HG03066 (cell line): Measurements from ENCODE around the gene PTPRN2.
"Not testable (repeated sequence)": the region's sequence is repeated elsewhere in the genome, so short reads cannot be mapped to it uniquely, and the experiment has no call there.

ENCODE experiments used
- ATAC-seq: cut with Tn5 transposase; IDR thresholded peaks from one replicate; pipeline ENCODE4 v1.9.1; 2021; ENCODE audit warnings: low read depth; ENCODE audit not compliant: unreplicated experiment

The PTPRN2 gene

DNA sequence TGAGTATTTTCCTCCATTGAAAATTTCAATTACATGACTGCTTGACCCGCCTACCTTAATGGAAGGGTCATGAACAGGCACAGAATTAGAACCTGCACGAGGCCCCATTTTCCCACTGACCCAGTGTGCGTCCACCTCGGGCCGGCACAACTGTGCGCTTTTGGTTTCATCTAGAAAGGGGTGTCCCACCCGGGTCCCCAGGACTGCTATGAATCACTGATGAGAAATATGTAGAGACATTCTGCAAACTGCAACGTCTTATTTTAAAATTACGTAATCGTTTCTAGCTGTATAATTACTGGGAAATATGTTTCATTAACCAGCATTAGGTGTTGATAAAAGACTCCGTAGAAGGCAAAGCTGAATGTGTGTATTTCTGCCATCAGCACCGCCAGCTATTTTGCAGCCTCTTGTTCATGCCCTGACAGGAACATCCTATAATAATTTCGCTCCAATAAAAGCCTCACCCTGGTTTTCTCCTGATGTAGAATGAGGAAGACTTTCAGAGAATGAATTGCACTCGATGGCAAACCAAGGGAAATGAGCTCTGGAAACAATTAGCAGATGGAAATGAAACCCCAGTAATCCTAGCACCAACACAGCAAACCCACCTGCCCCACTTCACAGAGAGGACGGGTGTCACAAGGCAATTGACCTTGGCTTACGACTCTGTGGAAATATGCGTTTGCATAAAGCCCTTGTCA is 688.7 kb downstream of the PTPRN2 start:
- no peak for ATAC-seq

DNA sequence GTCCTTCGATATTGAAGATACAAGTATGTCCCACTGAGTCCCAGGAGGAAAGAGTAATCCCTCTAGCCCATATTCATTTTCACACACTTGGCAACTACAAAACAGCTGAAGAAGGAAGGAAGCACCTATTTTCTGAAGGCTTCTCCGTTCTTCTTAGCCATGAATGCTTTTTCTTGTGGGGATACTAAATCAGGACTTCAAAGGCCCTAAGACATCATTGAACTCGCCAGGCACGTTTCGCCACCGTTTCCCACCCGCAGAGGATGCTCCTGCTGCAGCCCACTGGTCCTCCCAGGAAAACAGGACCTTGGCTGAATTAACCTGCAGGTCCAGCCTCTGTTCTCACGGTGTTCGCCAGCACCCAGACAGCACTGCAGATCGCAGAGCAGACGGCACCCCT is 689.4 kb downstream of the PTPRN2 start:
- ATAC-seq: no peak

DNA sequence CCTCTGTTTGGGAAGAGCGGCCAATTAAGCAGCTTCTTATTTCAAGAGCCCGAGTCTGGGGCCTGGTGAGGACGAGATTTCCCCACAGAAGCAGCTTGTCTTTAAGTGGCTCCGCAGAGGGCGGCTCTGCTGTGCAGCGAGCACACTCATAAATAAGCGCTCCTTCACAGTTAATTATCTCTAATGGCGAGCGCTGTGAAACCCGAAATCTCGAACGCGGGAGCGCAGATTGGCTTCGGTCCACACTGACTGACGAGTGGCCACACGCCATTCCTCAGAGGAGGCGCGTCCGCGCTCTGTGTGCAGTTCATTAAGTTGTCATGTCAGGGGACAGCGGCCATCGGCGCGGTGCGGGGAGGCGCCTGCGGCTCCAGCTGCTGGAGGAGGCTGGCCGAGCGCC is 689.9 kb downstream of the PTPRN2 start:
- no peak for ATAC-seq

DNA sequence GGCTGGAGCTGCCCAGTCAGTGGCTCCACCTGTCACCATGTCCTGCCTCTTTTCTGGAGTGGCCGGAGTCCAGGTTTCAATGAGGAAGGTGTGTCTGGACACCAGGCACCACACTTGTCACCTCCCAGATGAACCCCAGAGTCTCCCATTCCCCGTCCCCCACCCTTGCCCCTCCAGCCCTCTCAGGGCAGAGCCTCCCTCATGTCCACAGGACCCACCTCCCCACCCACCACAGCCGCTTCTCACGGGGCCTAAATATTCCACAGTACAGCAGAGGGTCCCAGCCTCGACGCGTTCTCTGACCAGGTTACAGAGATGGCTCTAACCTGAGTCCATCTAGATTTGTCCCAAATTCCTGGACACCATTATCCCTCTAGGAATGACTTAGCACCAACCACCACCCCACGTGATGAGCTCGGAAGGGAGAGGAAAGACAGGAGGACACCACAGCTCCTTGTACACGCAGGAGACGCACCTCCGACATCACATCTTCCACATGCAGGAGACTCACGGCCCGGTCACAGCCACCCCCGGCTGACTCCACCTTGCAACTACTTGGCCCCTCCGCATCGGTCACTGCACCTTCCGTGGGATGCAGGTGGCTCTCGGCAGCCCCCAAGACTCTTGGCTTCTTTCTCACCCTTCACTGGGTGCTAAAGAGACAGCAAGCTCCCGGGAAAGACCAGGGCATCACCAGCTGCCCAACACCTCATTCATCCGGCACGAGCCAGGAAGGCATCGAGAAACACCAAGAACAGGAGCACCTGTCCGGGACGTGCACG is 690.7 kb downstream of the PTPRN2 start:
- no peak for ATAC-seq

DNA sequence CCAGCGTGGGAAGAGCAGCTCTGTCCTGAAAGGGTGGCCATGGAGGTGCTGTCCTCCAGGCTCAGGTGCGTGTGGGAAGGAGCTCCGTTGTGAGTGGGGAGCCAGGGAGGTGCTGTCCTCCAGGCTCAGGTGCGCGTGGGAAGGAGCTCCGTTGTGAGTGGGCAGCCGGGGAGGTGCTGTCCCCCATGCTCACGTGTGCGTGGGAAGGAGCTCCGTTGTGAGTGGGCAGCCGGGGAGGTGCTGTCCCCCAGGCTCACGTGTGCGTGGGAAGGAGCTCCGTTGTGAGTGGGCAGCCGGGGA is 691.3 kb downstream of the PTPRN2 start:
- ATAC-seq: not testable (repeated sequence)

DNA sequence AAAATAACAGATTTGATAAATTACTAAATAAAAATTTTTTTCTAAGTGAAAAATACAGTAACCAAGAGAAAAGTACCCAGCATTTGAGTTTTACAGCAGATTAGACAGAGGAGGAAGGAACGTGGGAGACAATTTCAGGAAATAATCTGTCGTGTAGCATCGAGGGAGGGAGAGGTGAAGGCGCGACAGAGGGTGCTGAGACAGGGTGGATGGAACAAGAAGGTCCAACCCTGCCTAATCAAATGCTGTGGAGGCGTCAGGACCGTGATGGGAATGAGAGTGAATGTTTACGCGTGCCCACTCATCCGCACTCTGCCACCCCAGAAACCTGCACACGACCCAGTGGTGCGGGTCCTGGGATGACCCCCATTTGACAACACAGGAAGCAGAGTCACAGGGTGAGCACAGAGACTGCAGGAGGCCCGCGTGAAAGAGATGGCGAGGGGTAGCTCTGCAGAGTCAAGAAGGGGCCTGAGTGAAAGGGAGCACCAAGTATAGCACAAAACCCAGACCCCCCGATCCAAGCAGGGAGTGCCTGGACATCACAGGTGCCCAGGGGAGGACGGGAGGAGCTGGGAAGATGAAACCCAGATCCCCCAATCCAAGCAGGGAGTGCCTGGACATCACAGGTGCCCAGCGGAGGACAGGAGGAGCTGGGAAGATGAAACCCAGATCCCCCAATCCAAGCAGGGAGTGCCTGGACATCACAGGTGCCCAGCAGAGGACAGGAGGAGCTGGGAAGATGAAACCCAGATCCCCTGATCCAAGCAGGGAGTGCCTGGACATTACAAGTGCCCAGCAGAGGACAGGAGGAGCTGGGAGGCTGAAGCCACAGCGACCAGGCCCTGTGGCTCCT is 691.9 kb downstream of the PTPRN2 start:
- ATAC-seq: no peak

DNA sequence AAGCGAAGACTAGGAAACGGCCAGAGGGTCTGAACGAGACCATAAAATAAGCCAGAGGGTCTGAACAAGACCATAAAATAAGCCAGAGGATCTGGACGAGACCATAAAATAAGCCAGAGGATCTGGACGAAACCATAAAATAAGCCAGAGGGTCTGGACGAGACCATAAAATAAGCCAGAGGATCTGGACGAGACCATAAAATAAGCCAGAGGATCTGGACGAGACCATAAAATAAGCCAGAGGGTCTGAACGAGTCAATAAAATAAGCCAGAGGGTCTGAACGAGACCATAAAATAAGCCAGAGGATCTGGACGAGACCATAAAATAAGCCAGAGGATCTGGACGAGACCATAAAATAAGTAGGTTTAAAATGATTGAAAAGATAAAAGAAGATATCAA is 692.5 kb downstream of the PTPRN2 start:
- ATAC-seq: not testable (repeated sequence)

DNA sequence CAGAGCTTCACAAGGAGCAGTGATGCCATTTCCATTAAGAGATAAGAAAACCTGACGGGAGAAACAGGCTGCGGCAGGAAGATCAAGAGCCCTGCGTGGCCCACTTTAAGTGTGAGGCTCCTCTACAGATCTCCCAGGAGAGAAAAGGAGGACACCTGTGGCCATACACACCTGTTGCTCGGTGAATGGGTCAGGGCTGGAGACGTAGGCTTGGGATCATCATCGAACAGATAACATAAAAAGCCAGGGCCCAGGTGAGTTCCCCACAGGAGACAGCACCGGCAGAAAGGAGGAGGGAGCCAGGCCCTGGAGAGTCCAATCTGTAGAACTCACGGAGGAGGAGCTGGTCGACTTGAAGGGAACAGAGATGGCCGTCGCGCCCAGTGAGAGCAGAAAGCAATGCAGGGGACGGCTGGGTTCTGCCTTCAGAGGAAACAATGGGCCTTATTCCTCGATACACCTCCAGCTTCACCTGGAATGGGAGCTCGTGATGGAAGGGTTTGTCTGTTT is 694.0 kb downstream of the PTPRN2 start:
- ATAC-seq: no peak

DNA sequence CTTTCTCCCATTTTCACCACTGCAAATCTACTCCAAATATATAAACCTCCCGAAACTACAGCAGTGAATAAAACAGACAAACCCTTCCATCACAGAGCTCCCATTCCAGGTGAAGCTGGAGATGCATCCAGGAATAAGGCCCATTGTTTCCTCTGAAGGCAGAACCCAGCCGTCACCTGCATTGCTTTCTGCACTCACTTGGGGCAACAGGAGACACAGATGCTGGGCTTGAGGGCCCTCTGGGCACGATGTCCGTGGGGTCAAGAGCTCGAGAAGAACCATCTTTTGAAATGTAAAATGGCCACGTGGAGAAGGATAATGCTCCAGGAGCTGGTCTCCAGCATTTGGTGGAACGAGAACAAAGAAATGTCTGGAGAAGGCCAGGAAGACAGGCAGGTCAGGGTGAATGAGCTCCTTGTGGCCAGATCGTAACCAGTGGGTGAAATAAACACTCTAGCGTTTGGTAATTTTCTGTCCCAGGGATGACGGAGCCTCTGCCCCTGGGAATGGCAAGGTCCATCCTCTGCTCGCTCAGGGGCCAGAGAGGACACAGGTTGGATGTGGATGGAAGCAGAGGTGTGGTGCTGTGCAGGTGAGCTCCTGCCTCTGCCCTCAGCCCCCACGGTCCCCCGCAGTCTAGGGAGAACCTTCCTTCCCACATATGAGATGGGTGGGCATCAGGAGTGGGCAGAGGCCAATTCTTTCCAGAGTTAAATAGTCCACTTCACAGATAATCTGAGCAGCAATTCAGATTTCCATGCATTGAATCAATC is 694.7 kb downstream of the PTPRN2 start:
- ATAC-seq: no peak

DNA sequence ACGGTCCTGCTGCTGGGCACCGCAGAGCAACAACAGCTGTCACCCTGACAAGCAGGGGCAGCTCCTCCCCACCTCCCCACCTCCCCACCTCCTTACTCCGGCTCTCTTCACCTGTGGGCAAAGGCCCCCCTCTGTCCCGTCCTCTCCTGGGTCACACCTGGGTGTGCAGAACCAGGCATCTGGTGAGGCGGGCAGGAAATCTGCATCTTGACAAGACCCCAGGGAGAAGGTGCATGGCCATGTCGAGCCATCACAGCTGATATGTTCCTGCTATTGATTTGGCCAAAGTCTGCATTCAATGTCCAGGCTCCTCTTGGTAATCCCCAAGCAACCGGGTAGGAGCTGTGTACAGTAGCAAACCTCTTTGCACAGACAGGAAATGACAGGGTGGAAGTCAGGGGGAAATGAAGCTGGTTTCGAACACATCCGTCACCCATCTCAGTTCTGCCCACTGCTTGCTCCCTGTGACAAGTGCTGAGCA is 696.7 kb downstream of the PTPRN2 start:
- no peak for ATAC-seq

DNA sequence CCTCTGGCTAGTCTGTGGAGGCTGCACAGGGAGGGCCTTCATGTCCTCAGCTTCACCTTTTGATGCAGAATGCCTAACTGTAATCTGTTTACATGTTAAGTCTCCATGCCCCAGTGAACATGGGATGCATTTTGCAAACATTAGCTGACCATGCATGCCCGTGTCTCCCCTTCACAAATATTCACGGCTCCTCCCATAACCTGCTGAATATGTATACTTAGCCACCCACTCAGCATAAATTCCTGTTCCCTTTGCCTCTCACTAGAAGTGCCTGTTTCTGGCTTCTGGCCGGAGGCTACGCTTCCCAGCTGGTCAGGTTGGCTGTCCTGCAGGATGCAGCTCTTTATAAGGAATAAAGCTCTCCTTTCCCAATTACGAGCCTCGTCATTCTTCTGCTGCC is 698.1 kb downstream of the PTPRN2 start:
- ATAC-seq: no peak

DNA sequence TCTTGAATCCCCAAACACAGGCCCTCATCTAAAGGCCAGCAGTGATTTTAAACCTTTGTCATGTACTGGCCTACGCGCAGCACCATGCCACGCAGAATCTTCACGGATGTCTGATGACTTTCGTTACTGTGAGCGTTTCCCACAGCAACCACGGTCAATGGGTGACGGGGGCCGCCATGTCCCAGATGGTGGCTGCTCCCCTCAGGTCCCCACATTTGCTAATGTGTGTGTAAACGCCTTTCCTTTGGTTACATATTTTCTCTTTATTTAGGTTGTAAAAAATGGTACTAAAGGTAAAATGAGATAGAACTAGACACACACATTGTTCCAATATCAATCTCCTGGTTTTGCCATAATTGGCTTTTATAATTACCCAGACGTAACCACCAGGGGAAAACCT is 699.0 kb downstream of the PTPRN2 start:
- no peak for ATAC-seq

DNA sequence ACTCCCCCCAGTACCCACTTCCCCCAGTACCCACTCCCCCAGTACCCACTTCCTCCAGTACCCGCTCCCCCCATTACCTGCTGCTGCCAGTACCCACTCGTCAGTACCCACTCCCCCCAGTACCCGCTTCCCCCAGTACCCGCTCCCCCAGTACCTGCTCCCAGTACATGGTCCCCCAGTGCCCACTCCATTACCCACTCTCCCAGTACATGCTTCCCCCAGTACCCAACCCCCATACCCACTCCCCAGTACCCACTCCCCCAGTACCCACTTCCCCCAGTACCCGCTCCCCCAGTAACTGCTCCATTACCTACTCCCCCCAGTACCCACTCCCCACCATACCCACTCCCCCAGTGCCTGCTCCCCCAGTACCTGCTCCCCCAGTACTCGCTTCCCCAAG is 700.2 kb downstream of the PTPRN2 start:
- ATAC-seq: no peak

DNA sequence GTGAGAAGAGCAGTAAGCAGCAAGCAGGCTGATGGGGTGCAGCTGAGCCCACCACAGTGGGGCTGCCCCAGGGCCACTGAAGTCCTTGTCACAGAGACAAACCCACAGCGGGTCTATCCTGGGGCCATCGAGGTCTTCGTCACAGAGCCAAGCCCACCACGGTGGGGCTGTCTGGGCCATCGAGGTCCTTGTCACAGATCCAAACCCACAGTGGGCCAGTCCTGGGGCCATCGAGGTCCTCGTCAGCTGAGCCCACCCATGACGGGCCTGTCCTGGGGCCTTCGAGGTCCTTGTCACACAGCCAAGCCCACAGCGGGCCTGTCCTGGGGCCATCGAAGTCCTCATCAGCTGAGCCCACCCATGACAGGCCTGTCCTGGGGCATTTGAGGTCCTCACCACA is 700.9 kb downstream of the PTPRN2 start:
- no peak for ATAC-seq

DNA sequence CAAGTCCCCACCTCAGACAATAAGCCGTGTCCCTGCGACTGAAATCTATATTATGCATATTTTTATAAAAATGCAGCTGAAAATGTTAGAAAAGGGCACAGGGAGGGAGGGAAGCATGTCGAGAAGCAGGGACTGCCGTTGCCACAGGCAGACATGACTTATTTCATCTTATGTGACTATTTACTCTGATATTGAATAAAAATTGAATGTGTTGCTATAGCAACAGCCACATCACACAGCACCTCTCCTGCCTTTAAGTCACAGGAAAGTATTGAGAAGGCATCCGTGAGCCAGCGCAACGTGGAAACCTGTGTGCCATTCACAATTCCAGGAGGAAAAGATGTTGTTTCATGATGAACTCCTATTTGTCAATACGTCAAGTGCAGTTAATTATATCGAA is 701.4 kb downstream of the PTPRN2 start:
- ATAC-seq: no peak

DNA sequence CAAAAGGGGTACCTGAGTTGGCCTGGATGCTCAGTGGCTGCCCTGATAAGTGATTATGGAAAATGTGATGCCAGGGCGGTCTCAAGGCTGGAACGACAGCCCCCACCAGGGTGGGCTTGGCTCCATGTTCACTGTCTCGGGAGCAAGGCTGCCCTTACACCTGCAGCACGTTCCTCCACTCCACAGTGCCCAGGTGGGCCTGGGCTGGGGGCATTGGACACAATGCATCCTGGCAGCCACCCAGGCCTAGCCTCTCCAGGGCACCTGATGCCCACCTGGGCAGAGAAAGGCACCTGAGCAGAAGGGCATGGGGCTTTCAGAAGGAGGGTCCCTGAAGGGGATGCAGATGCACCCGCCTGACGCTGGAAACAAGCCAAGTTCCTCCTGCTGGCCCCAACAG is 702.5 kb downstream of the PTPRN2 start:
- ATAC-seq: no peak

DNA sequence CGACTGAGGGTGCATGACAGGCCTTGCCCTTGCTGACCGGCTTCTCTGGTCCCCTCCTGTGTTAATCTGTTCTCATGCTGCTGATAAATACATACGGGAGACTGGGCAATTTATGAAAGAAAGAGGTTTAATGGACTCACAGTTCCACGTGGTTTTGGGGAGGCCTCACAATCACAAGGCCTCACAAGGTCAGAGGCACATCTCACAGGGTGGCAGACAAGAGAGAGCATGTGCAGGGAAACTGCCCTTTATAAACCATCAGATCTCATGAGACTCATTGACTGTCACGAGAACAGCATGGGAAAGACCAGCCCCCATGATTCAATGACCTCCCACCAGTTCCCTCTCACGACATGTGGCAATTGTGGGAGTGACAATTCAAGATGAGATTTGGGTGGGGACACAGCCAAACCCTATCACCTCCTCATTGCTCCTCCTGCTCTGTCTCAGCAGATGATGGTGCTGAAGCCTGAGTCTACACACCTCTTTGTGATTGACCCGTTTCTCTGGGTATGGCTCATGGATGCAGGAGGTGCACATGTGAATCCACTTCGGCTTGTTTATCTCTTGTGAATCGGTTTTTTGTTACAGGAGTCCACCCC is 703.1 kb downstream of the PTPRN2 start:
- ATAC-seq: no peak

DNA sequence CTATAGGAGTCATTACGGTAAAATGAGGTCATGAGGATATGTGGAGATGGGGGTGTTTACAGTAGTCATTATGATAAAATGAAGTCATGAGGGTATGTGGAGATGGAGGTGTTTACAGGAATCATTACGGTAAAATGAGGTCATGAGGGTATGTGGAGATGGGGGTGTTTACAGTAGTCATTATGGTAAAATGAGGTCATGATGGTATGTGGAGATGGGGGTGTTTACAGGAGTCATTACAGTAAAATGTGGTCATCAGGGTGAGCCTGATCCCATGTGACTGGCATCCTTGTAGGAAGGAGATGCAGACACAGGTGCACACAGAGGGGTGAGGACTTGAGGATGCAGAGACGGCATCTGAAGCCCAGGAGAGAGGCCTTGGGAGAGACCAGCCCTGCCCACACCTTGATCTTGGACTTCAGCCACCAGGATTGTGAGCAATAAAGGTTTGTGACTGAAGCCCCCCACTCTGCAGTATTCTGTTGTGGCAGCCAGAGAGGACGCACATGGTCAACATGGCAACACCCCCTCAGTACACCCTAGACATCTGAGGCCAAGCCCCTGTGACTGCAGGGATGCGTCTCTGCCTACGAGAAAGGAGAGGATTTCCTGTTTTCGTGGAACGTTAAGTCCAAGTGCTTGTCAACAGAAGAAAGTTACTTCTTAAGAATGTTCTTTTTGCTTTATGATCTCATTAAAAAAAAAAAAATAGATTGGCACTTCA is 706.4 kb downstream of the PTPRN2 start:
- no peak for ATAC-seq

DNA sequence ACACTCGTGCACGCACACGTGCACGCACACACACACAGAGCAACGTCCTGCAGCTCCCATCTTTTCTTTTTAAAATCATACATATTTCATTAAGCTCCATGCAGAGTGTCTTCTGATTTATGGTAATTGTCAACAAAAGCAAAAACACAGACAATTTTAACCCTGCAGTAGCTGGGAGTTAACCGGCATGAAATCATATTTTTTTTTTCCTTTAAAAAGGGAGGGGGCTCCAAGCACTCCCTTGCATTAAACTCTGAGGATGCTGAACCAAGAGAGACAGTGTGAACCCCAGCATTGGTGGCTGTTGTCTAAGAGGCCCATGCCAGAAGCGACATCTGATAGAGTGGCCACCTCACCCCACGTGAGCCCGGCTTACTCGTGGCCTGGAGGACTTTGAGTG is 708.2 kb downstream of the PTPRN2 start:
- no peak for ATAC-seq
